NCI-H2196 treated with DMSO at 0.1 percent for 48 hours (cell line): Measurements from ENCODE around the gene APBB2.
"Not testable (repeated sequence)": the region's sequence is repeated elsewhere in the genome, so short reads cannot be mapped to it uniquely, and the experiment has no call there.

Experiments
- DNase-seq: peaks from one replicate; lab custom pipeline; 2025; ENCODE audit not compliant: unreplicated experiment; lab: John Stamatoyannopoulos, UW

Gene APBB2

DNA sequence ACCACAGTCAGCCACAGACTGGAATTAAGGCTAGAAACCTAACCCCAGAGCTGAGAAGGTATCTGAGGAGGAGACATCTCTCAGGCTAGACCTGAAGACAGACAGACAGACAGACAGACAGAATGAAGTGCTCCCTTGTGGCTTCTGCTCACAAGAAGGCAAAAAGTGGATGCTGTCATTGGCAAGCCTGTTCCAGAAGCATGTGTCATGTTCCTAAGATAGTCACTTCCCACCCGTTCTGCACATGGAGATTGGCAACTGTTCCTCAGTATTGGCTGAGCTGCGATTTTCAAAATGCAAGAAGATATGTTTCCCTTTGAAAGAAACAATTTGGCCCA is 298.2 kb downstream of the APBB2 start:
- DNase-seq = no peak

DNA sequence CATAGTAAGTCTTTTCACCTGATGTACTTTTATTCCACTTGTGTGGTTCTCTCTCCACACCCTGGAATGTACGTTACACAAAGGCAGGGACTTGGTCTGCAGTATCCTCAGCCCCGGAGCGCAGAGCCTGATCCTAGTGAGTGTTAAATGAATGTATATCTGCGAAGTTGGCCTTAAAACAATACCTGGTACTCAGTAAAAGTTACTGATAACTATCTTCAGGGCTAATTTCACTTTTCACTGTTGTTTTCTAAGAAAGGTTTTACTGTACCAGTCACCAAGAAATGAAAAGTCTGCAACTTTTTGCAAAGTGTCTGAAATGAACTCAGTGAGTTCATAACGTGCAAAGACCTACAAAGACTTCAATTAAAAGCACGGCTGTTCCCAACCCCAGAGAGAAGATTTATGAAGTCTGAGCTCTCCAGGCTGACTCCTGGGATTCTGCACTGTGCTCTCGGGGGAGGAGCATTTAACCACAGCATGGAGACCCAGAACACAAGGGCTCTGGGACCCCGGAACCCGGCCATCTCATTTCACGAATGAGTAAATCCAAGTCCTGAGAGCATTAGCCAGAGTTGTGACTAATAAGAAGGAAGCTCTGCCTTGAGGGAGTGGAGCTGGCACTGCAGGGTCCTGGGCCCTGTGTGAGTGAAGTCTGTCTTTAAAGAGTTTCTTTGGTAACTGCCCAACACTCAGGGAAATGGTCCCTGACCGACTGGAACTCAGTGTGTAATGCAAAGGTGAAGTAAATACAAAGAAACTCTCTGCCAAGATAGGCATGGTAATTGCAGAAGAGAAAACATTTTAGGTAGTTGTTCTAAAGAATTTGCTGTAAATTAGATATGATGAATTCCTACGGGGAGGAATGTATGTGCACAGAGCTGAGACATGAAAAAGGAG is 298.8 kb downstream of the APBB2 start:
- no peak for DNase-seq

DNA sequence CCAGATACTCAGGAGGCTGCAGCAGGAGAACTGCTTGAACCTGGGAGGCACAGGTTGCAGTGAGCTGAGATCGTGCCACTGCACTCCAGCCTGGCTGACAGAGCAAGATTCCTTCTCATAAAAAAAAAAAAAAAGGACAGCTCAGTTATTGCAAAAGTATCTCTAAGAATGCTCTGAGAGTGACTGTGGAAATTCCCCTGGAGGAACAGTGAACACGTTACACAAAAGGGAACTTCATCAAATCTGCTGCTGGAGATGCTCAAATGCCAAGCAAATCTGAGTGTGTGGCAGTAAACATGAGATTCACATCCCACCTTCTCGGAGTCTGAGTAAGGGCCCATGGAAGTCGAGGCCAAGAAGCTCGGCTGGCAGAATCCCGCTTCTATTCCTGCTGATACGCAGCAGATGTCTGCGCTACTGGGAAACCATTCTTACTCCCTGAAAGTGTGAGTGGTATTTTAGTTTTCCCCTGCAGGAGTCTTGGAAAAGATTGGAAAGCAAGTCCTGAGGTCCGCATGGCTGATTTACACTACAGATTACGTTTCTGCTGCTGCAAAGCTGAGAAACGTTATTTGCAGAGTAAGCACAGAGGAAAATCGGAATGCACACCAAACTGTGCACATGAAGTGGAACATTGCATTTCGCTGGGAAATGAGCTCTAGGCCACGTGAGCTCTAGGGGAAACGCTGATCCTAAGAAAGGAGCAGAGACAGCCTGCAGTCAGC is 301.7 kb downstream of the APBB2 start:
- no peak for DNase-seq

DNA sequence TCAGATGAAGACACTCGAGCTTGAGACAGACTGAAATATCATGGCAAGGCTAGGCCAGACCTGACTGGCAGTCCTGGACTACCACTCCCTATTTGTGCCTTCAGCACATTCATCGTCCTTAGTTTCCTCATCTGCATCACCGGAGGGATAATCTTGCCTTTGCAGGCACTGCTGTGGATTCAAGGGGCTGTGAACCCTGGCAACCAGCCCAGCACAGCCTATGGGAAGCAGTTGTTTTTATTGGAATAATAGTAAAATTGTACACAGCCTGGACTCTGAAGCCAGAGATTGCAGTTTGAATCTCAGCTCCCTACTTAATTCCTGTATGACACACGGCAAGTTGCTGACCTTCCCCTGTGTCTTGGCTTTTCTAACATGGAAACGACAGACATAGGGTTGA is 303.6 kb downstream of the APBB2 start:
- no peak for DNase-seq

DNA sequence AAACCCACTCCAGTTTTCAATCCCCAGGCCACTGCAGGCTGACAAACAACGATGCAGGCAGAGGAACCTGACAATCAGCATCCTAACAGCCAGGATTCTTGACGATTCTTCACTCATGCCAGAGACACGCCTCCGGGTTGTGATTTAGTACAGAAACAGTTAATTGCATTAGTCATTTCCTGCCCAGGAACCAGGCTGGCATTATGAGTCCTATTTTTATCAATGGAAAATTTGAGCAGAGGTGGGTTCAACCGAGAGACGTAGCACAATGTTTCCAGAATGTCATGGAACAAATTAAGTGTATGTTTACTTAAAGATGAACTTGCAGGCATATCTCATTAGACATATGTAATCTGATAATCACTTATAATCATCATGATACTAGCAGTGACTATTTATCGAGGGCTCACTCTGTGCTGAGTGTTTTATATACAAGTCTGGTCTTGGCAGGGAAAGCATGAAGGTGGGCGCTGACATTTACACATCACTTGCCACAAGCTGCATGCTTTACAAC is 304.9 kb downstream of the APBB2 start:
- DNase-seq = peak; percentile 41

DNA sequence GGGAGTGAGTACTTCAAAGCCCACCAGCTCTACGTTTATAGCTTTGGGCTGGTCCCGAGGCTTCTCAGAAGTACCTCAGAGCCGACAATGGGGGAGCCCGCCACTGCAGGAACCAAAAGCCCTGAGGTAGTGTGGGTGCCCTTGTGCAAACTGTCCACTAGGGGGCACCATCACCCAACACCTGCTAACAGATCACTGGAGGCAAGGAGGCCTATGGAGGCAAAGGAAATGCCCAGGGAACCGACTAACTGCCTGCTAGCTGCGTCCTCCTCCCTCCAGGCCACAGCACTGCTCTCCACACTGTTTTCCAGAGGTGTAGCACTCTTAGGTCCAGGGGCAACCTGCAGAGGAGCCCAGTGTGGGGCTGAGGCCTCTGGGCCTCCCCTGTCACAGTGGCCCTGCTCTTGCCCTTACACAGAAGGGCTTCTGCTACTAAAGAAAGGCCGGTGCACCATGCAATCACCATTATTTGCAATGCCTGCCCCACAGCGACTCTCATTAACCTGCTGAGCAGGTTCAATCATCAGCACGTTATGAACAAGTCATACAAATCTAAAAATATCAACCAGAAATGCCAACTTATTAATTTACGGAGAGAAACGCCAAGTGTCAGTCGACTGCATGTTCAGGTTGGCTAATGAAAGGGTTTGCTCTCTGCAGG is 305.5 kb downstream of the APBB2 start:
- DNase-seq = peak; percentile 73

DNA sequence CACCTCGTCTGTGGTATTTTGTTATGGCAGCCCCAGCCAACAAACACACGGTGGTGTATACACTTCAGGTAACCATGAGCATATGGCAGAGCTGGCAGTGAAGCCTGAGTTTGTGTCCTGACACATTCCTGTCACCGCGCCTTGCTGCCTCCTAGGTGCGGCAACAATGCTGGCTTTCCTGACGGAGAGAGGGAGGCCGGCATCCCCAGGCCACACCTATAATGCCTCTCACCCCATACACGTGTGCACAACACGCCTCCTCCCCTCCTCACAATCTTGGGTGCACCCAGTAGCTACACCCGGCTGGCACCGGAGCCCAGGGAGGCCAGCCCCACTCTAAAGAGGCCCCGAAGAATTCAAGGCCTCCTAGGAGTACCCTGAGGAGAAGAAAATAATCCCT is 306.0 kb downstream of the APBB2 start:
- DNase-seq = no peak

DNA sequence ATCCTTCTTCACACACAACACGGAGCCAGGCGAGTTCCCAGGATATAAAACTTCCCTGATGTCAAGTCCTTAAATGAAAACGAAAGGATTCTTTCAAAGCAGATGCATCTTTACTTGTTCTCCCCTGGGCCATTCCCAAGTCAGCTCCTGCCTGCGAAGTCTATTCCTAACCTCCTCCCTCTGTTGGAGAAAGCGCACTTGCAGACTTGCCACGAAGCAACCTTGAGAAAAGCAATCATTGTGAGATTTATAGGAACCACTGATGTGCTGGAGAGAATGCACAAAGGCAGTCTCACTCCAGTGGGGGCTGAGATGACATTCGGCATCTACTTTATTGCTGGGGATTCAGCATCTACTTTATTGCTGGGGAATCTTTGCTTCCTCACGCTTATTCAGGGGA is 308.9 kb downstream of the APBB2 start:
- no peak for DNase-seq

DNA sequence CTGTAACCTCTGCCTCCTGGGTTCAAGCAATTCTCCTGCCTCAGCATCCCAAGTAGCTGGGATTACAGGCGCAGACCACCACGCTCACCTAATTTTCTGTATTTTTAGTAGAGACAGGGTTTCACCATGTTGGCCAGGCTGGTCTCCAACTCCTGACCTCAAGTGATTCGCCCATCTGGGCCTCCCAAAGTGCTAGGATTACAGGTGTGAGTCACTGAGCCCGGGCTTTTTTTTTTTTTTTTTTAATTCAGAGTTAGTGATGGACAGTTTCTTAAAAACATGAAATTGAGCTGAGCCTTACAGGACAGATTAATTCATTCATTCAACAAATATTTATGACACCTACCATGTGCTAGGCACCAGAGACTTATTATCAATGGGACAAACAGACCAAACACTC is 313.8 kb downstream of the APBB2 start:
- not testable (repeated sequence) for DNase-seq

DNA sequence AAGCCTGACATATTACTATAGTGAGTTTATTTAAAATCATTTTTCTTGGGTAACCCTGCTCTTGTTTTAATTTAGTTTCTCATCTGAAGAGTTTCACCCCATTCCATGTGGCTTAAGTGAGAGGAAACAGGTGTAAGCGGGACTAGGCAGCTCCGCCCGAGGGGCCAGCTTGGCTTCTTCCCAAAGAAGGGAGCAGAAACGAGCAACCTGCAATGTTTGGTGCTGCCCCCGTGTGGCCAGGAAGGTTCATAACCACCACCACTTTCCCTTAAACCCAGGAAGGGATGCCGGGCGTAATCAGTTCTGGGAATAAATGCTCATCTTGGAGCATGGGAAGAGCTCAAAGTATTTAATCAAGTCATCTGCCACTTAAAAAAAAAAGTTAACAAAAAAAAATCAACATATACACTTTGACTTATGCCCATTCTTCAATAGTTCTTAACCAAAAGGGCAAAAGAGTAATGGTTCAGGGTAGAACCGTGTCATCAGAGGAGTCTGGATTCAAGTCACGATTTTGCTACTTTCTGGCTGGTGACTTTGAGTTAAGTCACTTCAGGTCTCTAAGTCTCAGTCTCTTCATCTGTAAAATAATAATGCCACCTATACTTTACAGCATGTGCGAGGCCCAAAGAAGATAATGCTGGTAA is 316.7 kb downstream of the APBB2 start:
- peak; percentile 40 for DNase-seq

DNA sequence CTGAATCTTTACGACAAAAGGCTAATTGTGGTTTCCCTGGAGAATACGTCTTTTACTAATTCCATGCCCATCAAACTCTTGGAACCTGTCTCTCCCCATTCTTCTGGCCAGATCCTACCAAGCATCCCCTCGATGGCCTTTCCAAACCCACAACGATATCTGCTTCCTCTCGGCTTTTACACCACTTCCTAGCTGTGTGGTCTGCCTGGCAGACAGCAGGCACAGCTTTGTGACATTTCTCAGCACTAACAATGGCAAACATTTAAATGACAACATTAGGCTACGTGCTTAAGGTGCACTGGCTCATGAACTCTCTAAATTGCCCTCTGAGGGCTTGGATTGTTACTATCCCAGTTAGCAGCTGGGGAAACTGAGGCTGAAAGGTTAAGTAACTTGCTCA is 323.6 kb downstream of the APBB2 start:
- DNase-seq = no peak

DNA sequence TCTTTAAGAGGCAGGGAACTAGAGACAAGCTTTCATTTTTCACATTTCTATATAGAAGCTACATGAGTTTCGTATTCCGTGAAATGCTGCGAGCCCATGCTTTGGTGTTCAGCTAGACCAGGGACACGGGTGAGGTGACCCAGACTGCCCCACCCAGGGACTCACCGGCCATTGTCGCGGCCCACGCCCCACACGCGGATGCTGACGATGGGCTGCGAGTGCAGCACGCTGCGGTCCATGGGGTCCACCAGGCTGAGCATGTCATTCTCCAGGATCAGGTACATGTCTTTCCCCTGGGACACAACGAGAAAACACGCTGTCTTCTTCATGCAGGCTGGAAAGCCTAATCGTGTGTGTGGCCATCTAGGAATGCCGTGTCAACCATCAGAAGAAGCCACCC is 324.1 kb downstream of the APBB2 start:
- no peak for DNase-seq

DNA sequence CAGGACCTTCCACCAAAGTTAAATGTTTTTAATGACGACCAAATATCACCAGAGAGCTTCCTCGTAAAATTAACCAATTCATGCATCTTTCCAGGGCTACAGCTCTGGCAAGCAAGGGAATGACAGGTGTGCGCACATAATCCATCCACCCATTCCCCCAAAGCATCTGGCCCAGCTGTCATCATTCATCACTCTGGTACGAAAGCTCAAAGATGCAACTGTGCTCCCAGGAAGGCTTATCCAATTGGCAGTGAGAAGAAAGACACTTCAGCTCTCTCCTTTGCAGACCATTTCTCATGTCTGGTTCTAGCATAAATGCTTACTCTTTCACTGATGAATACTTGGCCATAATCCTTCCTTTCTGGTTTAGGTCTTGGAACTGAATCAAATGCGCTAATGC is 325.4 kb downstream of the APBB2 start:
- DNase-seq = no peak

DNA sequence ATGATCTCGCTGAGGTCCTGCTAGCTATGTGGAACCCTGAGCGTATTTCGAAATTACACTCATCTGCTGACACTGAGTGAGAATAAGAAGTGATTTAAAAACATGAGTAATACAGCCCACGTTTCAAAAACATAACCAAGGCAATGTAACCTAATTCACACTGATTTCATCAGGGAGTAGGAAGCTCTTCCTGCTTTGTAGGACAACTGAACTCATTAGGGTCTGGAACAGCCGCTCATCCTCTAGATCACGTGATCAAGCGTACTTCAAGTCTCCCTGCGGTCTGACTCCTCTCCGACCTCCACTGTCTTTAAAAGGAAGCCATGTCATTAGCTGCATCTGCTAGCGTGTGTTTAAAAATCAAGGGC is 326.6 kb downstream of the APBB2 start:
- DNase-seq = no peak

DNA sequence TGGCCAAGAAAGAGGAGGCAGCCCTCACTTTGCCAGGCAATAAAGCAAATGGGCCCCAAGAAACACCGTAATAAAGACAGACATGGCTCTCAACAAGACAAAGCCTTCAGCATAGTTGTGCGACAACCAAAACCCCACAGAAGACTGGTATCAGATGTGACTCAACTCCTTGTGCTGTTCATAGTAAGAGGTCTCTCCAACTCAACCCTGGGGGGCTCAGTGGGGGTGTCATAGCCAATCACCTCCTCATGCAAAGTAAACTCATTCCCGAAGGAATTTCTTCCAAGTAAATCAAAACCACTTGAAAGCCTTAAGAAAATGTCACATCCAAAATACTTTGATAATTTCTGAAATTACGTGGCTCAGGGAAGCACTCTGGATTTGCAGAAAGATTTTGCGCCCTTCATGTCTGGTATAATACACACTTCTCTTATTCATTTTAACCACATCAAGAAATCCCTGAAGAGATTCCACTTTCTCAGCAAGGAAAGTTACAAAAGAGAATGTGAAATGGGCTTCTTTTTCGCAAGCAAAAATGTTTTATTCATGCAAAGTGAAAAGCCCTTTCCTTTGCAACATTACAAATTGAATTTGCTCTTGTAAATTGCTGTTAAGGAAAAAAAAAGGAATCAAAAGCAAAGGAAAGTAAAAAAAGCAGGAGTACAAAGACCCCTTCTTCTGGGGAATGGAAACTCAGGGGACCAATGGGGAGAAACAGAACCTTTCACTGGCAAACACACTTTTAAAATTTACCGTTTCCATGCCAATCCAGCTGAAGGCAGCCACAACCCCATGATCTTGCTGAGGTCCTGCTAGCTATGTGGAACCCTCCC is 327.2 kb downstream of the APBB2 start:
- no peak for DNase-seq

DNA sequence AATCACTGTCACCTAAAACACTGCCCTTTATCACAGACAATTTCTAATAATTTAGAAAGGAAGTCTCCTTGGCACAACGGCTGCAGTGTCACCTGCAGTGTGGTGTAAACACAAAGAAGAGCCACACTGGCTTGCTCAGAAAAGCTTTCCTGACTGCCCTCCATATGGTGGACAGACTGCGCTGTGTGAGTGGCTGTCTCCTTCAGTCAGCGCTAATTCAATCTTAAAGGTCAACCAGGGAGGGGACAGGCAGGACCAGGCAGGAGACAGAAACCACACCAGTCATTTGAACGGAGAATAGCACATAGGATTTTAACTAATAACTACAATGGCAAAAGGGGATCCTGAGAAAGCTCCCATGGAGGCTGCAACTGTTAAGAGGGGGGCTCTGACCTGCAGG is 332.5 kb downstream of the APBB2 start:
- DNase-seq = no peak

DNA sequence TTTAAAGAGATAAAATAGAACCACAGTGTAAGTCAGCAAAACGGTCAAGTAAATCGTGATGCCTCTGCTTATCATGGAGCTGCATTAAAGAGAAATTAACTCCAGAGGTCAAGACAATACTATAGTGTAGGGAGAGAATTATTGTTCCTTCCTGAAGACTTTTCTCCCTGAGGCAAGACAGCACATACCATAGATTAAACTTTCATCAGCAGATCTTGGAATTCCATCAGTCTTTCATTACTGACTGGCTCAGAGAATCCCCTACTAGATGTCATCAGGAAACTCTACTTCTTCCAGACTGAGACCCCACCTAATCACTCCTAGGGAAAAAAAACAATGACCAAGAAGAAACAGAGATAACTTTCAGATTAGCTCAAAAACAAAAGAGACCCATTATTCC is 333.2 kb downstream of the APBB2 start:
- no peak for DNase-seq

DNA sequence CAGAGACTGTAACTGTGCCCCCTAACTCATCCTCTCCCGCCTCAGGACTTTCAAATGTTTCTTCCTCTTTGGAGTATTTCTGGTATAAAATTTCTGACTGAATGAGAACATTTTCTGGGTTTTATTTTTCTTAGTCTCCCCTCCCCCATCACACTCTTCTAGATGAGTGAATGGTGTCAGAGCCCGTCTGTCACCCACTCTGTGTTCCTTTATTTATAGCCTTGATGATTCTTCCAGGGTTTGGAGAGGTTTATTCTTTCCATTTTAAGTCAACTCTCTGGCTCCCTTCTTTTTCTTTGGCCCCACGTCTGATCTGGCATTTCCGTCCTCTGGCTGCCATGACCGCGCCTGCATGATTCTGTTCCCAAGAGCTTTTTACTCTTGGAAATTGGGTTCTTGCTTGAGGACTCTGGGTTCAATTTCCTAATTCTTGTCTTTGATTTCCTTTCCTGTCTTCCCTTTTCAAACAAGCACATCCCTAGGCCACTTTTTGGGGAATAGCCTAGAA is 335.7 kb downstream of the APBB2 start:
- DNase-seq = no peak

DNA sequence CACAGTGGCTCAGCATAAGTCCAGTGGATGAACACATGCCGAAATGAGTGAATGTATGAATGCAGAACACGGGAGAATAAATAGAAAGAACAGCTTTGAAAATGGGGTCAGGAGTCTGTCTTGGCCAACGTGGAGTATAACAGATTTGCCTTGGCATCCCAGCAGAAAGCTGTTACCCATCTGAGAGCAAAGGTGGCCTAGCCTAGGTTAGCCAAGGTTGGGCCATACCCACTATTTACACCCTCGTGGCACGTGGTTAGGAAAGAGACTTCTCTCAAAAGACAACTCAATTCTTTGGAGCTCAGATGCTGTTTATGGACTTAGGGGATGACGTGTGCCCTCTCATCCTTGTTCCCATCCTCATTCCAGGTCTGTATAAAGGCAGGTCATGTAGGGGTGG is 337.3 kb downstream of the APBB2 start:
- no peak for DNase-seq

DNA sequence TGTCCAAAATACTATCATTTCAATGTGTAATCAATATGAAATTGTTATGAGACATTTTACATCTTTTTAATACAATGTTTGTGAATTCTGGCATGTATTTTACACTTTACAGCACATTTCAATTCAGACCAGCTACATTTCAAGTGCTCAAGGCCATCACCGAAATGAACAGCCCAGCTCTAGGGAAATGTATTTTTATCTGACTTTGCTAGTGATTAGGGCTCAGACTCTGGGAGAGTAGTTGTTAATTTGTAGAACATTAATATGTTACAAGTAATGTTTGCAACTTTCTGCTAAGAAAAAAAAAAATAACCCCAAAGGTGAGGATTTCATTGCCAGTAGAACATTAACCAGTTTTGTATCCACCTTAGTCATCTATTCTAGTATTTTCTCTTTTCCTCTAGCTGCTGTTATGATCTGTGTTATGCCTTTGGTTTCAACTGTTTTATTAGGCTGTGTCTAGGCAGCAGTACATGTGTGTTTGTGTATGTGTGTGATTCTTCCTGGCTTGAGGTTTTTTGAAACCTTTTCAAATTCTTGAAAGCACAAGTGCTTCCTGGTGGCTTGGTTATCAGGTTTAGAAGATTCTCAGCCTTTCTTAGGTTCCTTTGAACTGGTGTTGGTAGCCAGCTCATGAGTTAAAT is 338.7 kb downstream of the APBB2 start:
- no peak for DNase-seq
